Breast epithelium (tissue), 3 donors: ENCODE data around the gene TOM1L1.

Experiments
- POLR2A ChIP-seq: fragments of 450-650 bp; IDR thresholded peaks from one replicate; pipeline ENCODE4 v1.6.1; 2016; ENCODE audit warnings: antibody characterized with exemption, mild to moderate bottlenecking, moderate library complexity
- TF ChIP-seq, protein P1 (sequence below), 3 donors: fragments of 450-650 bp; IDR thresholded peaks; one replicate each; pipeline ENCODE4 v1.5.1; 2016 to 2017; ENCODE audit warnings: antibody characterized with exemption in 3 of 3, mild to moderate bottlenecking in 3 of 3, moderate library complexity in 3 of 3

DNA sequence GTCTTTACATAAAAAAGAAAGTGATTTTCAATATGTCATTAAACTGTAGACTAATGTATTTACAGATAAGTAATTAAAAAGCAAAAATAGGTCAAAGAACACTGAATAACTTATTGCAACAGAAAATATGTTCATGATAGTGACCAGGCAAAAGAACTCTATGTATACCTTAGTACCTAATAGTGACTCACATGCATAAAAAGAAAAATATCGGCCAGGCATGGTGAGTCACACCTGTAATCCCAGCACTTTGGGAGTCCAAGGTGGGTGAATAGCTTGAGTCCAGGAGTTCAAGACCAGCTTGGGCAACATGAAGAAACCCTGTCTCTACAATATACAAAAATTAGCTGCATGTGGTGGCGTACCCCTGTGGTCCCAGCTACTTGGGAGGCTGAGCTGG, 33.0 kb upstream of the TOM1L1 start:
- TF ChIP-seq, protein P1, sequence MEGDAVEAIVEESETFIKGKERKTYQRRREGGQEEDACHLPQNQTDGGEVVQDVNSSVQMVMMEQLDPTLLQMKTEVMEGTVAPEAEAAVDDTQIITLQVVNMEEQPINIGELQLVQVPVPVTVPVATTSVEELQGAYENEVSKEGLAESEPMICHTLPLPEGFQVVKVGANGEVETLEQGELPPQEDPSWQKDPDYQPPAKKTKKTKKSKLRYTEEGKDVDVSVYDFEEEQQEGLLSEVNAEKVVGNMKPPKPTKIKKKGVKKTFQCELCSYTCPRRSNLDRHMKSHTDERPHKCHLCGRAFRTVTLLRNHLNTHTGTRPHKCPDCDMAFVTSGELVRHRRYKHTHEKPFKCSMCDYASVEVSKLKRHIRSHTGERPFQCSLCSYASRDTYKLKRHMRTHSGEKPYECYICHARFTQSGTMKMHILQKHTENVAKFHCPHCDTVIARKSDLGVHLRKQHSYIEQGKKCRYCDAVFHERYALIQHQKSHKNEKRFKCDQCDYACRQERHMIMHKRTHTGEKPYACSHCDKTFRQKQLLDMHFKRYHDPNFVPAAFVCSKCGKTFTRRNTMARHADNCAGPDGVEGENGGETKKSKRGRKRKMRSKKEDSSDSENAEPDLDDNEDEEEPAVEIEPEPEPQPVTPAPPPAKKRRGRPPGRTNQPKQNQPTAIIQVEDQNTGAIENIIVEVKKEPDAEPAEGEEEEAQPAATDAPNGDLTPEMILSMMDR (IDR thresholded peaks at IDR 0.05): no peak
- TF ChIP-seq POLR2A: no peak
